HG03469 (cell line): ENCODE results near the gene COPG2.
"Not testable (repeated sequence)": the region's sequence is repeated elsewhere in the genome, so short reads cannot be mapped to it uniquely, and the experiment has no call there.

Experiments
- ATAC-seq: cut with Tn5 transposase; IDR thresholded peaks from one replicate; pipeline ENCODE4 v1.9.1; 2021; ENCODE audit warnings: mild to moderate bottlenecking, moderate library complexity, moderate number of reproducible peaks; ENCODE audit not compliant: unreplicated experiment

COPG2 gene

GRCh38 chr7:130570144-130570543 is 98.4 kb downstream of the COPG2 start:
- not testable (repeated sequence) for ATAC-seq

- no peak for ATAC-seq
Measured at GRCh38 chr7:130566898-130567280, 101.7 kb downstream of the COPG2 start.

- ATAC-seq = no peak
Measured at GRCh38 chr7:130566168-130566897, 102.2 kb downstream of the COPG2 start.

- peak; percentile 60 for ATAC-seq
Measured at GRCh38 chr7:130560972-130561371, 107.6 kb downstream of the COPG2 start.

- no peak for ATAC-seq
Measured at GRCh38 chr7:130559184-130559583, 109.4 kb downstream of the COPG2 start.

GRCh38 chr7:130554481-130554880 is 114.1 kb downstream of the COPG2 start:
- no peak for ATAC-seq

- ATAC-seq = no peak
Measured at GRCh38 chr7:130553398-130554029, 115.0 kb downstream of the COPG2 start.

- ATAC-seq = no peak
Measured at GRCh38 chr7:130544356-130544755, 124.2 kb downstream of the COPG2 start.

GRCh38 chr7:130543487-130544010 is 125.0 kb downstream of the COPG2 start:
- ATAC-seq = no peak

- not testable (repeated sequence) for ATAC-seq
Measured at GRCh38 chr7:130542297-130542696, 126.3 kb downstream of the COPG2 start.

GRCh38 chr7:130541287-130541686 is 127.3 kb downstream of the COPG2 start:
- not testable (repeated sequence) for ATAC-seq

- ATAC-seq = not testable (repeated sequence)
Measured at GRCh38 chr7:130537894-130538293, 130.7 kb downstream of the COPG2 start.

GRCh38 chr7:130529417-130529816 is 139.1 kb downstream of the COPG2 start:
- ATAC-seq = no peak

- ATAC-seq = not testable (repeated sequence)
Measured at GRCh38 chr7:130527752-130528355, 140.7 kb downstream of the COPG2 start.

- no peak for ATAC-seq
Measured at GRCh38 chr7:130524628-130525027, 143.9 kb downstream of the COPG2 start.

GRCh38 chr7:130523519-130524125 is 144.9 kb downstream of the COPG2 start:
- not testable (repeated sequence) for ATAC-seq

- no peak for ATAC-seq
Measured at GRCh38 chr7:130521258-130521951, 147.1 kb downstream of the COPG2 start.

GRCh38 chr7:130515315-130516040 is 153.1 kb downstream of the COPG2 start:
- ATAC-seq = no peak

- no peak for ATAC-seq
Measured at GRCh38 chr7:130513447-130513846, 155.1 kb downstream of the COPG2 start.

GRCh38 chr7:130512038-130512437 is 156.5 kb downstream of the COPG2 start:
- not testable (repeated sequence) for ATAC-seq
